Effector CD8-positive, alpha-beta T cell (primary cell): ENCODE measurements around the gene KIAA1217.
"Not testable (repeated sequence)": the region's sequence is repeated elsewhere in the genome, so short reads cannot be mapped to it uniquely, and the experiment has no call there.

Experiments
- DNase-seq: peaks from one replicate; lab custom pipeline; 2025; lab: John Stamatoyannopoulos, UW

The KIAA1217 gene

GRCh38 chr10:24292304-24293293 is 83.7 kb downstream of the KIAA1217 start:
- no peak for DNase-seq

- DNase-seq, result no peak
Observed at GRCh38 chr10:24299578-24300260, 90.8 kb downstream of the KIAA1217 start.

- no peak for DNase-seq
Observed at GRCh38 chr10:24303522-24304310, 94.8 kb downstream of the KIAA1217 start.

GRCh38 chr10:24305551-24306506 is 96.9 kb downstream of the KIAA1217 start:
- no peak for DNase-seq

GRCh38 chr10:24306507-24306875 is 97.6 kb downstream of the KIAA1217 start:
- DNase-seq, result no peak

GRCh38 chr10:24307116-24307515 is 98.2 kb downstream of the KIAA1217 start:
- DNase-seq, result no peak

- no peak for DNase-seq
Observed at GRCh38 chr10:24307696-24308485, 99.0 kb downstream of the KIAA1217 start.

GRCh38 chr10:24310104-24310503 is 101.2 kb downstream of the KIAA1217 start:
- DNase-seq, result no peak

GRCh38 chr10:24311888-24312287 is 103.0 kb downstream of the KIAA1217 start:
- DNase-seq, result no peak

- DNase-seq, result no peak
Observed at GRCh38 chr10:24313283-24313682, 104.3 kb downstream of the KIAA1217 start.

GRCh38 chr10:24315211-24315610 is 106.3 kb downstream of the KIAA1217 start:
- DNase-seq, result no peak

GRCh38 chr10:24318517-24318916 is 109.6 kb downstream of the KIAA1217 start:
- DNase-seq, result no peak

GRCh38 chr10:24320373-24320772 is 111.4 kb downstream of the KIAA1217 start:
- DNase-seq, result no peak

- DNase-seq, result no peak
Observed at GRCh38 chr10:24324651-24325050, 115.7 kb downstream of the KIAA1217 start.

- DNase-seq, result no peak
Observed at GRCh38 chr10:24331457-24331856, 122.5 kb downstream of the KIAA1217 start.

- no peak for DNase-seq
Observed at GRCh38 chr10:24333736-24334135, 124.8 kb downstream of the KIAA1217 start.

- DNase-seq, result no peak
Observed at GRCh38 chr10:24334279-24334939, 125.5 kb downstream of the KIAA1217 start.

GRCh38 chr10:24337723-24338122 is 128.8 kb downstream of the KIAA1217 start:
- not testable (repeated sequence) for DNase-seq

- DNase-seq, result no peak
Observed at GRCh38 chr10:24339387-24339786, 130.4 kb downstream of the KIAA1217 start.

- DNase-seq, result no peak
Observed at GRCh38 chr10:24340446-24340845, 131.5 kb downstream of the KIAA1217 start.
